NCI-H345 treated with DMSO at 0.1 percent for 48 hours (cell line): ENCODE measurements around the gene DMBT1.

Experiments
- DNase-seq: peaks from one replicate; lab custom pipeline; 2025; ENCODE audit not compliant: unreplicated experiment; lab: John Stamatoyannopoulos, UW

The DMBT1 gene

DNA sequence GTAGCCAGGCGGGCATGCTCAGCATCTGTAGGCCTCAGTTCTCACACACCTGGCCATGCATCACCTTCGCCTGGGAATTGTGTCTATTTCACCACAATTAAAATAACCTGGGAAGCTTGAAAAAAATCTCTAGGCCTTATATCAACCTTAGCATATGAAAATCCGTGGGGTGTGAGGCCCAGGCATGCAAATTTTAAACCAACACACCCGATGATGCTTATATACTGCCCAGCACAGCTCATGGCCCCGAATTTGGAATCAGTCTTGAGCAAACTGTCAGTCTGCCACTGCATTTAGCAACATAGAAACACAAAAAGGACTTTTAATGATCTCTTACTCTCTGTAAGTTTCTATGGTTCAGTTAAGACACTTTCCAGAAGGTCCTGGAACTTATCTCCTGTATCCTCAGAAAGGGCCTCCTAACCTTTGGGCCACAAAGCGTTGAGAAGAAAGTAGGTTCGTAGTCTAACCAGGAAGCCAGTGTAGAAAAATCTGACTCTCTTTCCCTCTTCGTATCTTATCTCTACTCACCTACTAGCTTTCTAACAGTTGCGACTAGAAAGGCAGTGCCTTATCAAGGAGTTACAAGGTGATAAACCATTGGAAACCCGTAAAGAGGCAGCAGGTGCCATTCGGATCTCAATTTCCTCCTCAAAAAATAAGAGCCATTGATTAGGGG, 12.0 kb upstream of the DMBT1 start:
- DNase-seq: no peak

DNA sequence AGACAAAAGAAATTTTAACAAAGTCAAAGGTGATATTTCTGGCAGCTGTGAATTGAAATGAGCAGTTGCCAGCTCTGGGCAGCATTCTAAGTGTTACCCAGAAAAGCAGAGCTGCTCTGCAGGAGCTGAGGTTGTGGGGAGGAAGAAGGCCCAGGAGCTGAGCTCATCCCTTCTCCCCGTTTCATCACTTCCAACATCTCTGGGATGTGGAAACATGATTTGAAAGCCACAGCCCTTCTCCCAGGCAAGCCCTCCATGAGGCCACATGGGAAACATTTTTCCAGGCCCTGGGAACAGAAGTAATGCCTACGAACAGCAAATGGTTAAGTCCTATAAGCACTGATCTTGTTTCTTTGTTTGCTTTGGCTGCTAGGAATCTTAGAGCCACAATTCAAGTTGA, 10.9 kb upstream of the DMBT1 start:
- DNase-seq: no peak

DNA sequence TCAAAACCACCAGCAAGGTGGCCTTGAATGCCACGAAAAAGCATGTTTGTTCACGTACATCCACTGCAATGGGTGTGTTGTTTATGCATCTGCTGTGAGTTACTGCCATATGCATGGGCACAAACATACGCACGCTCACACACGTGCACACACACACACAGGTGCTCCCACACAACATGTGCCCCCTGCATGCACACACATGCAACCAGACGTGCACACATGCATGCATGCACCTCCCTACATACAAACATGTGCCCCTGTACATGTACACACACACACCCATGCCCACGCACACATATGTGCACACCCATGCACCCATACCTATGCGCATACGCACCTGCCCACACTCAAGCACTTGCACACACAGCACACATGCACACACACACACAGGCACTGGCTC, 10.1 kb upstream of the DMBT1 start:
- no peak for DNase-seq

DNA sequence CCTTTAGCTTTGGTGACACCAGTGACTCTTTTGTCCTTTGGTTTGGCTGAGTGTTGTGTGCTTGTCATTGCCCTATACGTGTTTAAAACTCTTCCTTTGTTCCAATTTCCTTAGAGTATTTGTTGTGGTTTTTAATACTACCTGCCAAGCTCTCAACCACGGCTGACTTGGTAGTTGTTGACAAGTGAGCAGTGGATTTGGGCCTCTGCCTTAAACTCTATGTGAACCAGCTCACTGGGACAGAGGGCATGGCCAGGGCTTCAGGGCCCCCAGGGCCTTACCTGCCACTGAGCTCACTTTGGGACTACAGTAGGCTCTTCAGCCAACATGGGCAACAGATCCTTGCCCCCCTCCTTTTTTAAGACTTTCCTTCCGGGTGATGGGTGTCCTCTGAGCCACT, 9.6 kb upstream of the DMBT1 start:
- no peak for DNase-seq

DNA sequence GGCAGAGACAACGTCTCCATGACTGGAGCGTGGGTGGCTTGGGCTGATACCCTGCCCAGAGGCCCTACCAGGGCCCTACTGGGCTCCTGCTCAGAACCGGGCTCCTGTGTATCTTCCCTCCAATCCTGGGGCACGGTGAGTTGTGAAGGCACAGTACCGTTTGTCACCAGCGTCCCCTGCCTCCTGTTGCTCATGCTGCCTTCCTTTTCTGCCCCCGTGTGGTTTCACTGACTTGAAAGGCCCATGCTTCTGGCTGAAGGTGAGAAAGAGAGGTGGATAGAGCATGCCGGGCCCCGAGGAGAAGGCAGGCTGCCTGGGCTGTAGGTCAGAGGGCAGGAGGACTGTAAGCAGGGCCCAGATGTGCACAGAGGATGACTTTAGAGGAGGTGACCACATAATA, 9.1 kb upstream of the DMBT1 start:
- DNase-seq: no peak

DNA sequence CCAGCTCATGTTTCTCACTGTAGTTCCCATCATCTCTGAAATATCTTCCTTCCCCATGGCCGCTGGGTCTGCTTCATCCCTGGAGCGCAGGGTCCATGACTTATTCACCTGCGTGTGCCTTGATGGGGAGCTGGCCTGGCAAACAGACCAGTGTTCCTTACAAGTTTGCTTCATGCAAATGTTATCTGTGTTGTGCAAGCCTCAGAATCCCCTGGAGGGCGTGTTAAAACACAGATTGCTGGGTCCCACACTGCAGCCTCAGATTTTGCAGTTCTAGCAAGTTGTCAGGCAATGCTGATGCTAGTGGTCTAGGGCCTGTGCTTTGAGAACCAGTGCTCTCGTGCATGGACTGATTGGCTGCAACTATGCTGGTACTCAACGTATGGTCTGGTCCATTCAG, 7.2 kb upstream of the DMBT1 start:
- DNase-seq: no peak

DNA sequence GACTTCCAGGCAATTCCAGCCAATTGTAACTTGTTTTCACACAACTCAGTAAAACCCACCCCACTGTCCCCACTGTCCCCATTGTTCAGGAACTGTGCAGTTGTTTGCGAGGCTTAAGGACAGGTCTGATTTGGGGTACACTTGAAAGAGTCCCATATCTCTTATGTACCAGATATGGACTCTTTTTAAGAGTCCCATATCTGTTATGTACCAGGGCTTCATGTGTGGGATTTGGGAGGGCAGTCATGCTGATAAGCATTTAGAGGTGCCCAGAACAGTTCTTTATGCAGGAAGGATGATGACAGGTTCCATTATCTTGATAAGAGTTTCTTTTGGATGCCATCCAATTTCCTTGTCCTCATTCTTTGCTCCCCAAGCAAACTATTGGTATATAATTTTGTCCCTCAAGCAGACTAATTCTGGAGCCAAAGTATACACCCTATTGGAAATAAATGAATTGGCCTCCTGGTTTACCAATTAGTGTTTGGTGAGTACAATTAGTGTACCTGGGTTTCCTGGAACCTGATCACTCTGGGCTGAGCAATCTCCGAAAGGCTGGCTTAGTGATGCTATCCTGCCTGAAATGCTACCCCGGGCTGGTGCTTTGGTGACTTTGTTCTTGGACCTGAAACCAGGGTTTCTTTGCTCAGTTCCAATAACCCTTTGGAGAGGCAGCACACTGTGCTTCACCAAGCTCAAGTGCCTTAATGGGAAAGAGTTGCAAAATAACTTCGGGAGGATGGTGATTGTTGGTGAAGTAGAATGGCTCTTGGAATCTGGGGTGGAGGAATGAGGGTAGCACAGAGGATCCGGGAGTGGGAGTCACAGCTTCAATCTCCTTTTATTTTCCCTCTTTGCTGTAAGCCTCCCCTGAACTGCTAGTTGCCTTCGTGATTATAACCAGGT, 6.2 kb upstream of the DMBT1 start:
- peak; percentile 31 for DNase-seq

DNA sequence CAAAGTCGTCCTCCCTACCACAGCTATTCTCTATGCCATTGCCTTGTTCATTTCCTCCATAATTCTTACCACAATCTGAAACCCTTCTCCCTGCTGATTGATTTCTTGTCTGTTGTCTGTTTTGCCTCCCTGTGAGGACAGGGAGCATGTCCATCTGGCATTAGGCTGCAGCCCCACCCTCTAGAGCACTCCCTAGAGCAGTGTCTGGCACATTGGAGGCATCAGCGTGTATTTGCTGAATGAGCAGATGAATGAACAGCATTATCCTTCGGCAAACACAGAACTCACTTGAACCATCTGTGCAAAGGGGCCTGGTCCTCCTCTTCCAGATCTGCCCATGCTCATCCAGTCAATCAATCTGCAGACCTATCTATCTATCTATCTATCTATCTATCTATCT, 5.1 kb upstream of the DMBT1 start:
- DNase-seq: peak; percentile 2

DNA sequence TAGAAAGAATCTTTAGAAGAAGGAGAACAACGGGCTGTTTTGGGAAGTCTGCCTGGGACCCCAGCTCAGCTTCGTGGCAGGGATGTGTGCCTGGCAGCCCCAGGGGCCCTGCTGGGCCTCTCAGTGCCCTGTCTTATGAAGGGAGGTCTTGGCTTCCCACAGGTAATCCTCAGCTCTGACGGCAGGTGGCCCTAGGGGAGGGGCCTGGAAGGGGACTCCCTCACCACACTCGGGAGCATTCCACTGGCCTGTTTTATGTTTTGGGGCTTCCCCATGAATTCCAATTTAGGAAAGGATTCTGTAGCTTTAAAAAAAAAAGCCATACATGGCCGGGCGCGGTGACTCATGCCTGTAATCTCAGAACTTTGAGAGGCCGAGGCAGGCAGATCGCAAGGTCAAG, 3.0 kb upstream of the DMBT1 start:
- DNase-seq: no peak

DNA sequence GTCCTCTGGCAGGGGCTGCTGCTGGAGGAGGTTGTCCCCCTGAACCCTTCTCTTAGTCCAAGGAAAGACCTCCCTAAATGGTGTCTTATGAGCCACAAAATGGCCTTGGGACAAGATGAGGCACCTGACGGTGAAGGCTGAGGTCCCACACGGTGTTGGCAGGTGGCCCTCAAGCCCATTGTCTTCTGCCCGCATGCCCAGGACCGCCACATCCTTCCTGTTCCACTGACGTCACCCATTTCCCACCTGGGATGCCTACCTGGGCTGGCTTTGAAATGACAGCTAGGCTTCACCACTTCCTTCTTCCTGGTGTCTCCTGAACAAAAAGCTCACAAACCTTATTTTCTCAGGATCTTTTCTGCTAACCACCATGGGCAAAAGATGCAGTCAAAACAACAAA, 2.1 kb upstream of the DMBT1 start:
- DNase-seq: no peak

DNA sequence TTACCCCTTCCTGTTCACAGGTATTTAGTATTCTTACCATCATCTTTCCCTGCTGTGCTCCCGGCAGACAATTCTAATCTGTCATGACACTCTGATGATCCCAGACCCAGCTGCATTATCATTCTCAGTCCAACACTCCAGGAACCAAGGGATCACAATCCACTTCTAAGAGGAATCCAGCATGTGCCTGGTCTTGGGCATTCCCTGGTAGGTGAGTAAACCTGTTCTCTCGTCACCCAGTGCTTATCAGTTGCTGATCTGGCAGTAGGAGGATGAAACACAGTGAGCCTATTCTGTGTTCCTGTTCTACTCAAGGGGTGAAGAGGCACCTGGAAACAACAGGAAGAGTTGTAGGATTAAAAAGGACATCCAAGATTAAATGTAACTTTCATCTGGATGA, 1.3 kb upstream of the DMBT1 start:
- no peak for DNase-seq

DNA sequence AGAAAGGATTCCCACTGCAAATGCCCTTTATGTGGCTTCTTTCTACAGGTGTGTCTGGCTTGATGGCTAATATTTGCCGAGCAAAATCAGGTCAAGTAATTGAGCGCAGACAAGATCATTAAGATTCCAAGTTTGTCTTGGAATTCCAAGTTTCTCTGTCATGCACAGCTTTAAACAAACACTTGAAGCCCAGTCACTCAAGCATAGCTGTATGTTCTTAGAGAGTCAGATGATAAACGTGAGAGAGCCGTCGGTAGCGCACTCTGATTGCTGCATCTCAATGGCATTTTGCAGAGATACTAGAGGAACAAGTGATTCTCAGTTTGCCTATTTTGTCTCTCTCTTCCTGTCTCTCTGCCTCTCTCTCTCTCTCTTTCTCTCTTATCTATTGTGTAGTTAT, 658 bp downstream of the DMBT1 start:
- DNase-seq: no peak

DNA sequence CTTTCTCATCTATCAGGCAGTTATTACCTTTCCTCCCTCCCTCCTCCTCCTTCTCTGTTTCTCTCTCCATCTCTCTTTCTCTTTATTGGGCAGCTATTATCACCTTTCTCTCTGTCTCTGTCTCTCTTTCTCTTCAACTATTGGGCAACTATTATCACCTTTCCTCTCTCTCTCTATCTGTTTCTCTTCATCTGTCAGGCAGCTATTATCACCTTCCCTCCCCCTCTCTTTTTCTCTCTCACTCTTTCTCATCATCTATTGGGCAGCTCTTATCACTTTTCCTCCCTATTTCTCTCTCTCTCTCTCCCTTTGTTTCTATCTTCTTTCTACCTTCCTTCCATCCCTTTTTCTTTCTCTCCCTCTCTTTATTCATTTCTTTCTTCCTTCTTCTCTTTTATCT, 1.2 kb downstream of the DMBT1 start:
- DNase-seq: no peak

DNA sequence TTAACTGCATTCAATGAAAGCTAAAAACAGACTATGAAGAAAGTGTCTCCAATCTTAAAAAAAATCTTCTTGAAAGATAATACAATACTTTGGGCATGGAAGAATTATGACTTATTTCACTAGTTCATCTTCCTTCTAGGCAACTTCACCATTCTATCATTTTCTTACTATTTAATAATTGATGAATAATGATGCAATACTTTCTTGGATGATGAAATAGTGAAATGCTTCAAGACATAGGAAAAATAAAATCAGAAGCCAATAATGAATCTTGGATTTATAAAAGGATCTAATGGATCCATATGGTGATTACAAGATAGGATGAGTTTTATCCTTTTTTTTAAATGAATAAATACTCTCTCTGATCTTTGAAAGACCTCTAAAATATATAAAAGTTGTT, 4.4 kb downstream of the DMBT1 start:
- DNase-seq: no peak

DNA sequence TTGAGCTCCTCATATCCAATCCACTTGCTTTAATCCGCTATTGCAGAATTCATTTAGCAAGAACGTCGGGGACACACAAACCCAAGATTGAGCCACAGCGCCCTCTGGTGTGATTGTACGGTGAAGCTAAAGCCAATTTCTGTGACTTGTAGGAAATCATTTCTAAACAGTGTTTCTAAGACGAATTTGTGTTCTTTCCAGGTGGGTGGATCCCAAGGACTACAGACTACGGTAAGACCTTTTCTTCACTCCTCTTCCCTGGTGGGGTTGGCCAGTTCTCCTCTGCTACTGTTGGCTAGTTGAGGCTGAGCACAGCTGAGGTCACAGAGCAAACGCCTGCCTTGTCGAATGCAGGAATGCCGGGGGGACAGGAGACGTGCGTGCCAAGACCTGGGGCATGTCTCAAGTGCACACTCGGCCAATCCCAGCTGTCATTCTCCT, 5.2 kb downstream of the DMBT1 start:
- DNase-seq: peak; percentile 26

DNA sequence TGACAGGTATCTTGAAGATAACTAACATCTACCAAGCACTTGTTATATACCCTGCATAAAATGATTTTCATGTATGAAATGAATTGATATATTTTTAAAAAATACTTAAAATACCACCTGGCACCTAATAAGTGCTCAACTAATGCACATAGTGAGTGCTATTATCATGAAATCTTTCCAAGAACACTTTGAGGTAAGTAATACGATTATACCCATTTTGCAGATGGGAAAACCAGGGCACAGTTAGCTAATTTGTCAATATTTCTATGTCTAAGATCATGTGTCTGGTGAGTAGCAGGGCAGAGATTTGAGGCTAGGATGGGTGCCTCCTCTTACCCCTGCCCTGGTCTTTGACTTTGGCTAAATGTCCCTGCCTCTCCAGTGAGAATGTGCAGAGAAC, 6.1 kb downstream of the DMBT1 start:
- no peak for DNase-seq

DNA sequence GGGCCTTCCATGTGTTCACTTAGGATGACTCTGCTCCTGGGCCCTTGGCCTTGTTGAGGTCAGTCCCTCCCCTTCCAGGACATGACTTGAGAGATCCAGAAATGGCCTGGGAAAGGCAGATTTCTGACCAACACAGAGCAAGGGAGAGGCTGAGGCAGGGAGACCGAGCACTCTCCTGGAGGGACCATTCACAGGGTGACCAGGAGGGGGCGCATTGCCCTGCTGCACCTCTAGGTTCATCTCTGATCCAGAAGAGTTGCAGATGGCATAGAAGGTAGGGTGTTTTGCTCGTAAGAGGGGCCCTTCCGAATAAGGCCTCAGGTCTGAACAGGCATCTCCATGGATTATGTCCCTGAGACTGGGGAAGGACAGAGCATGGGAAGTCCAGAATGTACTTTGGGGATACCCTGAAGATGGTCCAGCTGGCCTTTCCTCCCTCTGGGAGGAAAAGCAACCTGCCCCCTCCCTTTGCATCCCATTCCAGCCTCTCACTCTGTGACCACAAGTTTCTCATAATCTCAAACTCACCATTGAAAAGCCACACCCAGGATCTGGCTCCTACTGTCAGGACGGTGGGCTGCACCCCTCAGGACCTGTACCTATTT, 6.6 kb downstream of the DMBT1 start:
- DNase-seq: no peak

DNA sequence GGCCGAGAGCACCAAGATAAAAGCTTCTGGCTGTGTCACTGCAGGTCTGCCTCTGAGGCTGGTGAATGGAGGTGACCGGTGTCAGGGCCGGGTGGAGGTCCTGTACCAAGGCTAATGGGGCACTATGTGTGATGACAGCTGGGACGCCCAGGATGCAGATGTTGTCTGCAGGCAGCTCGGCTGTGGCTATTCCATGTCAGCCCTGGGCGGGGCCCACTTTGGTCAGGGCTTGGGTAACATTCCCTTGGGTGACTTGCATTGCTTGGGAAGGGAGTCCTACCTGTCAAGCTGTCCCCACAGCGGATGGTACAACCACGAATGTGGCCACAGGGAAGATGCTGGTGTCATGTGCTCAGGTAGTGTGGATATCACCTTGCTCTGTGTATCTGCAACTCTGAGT, 8.0 kb downstream of the DMBT1 start:
- no peak for DNase-seq

DNA sequence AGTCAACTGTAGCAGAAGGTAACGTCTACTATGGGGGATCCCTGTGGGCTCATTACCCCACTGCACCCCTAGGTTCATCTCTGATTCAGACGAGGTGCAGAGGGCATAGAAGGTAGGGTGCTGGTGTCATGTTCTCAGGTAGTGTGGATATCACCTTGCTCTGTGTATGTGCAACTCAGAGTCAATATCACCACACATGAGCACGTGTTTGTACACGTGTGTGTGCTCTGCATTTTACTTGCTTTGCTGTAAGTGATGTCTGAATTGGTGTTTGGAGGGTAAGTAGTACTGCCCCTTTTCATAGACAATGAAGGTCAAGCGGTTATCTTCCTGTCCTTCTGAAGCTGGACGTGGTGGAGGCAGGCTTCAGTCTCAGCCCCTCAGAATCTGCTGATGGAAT, 10.4 kb downstream of the DMBT1 start:
- DNase-seq: no peak

DNA sequence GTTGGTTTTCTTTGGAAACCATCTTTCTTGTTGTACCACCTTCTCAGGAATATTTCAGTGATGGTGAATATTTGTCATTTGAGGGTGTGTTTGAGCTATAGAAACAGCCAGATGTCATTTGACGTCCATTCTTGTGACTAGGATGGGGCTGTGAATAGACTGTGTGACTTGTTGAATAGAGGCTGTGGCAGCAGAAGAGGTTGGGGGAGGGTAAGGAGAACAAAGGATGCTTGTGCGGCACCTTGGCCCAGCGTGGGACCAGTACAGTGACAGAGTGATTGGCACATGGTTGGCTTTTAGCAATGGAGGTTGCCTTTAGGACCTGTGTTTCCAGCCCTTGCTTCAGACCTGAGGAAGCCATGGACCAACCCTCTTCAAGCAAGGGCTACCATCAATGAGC, 11.3 kb downstream of the DMBT1 start:
- no peak for DNase-seq

DNA sequence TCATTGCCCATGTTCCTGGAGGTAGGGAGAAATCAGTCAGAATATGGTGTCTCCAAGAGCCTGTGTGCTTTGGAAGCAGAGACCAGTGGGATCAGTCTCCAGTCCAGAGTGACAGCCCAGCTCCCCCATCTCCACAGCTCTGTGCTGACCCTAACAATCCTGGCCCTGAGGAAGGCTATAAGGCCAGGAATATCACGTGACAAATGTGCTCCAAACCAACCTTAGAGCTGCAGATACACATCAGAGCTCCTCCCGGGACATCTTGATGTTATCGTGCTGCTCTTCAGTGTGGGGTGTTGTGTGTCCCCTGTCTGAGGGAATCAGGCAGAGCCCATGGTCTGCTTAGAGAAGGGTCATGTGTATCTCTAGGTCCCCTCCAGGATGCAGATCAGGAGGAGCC, 15.2 kb downstream of the DMBT1 start:
- DNase-seq: no peak

DNA sequence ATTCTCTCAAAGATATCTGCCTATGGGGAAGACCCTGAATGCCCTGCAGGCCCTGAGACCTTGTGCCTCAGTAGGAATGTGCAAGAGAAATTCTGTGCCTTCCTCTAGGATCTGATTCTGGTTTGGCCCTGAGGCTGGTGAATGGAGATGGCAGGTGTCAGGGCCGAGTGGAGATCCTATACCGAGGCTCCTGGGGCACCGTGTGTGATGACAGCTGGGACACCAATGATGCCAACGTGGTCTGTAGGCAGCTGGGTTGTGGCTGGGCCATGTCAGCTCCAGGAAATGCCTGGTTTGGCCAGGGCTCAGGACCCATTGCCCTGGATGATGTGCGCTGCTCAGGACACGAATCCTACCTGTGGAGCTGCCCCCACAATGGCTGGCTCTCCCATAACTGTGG, 15.7 kb downstream of the DMBT1 start:
- no peak for DNase-seq
